HG02884 (cell line): ENCODE measurements around the gene HS3ST3A1.

Source experiments
- ATAC-seq: cut with Tn5 transposase; IDR thresholded peaks from one replicate; pipeline ENCODE4 v1.9.1; 2021; ENCODE audit warnings: mild to moderate bottlenecking, moderate library complexity; ENCODE audit not compliant: unreplicated experiment

Gene HS3ST3A1

DNA sequence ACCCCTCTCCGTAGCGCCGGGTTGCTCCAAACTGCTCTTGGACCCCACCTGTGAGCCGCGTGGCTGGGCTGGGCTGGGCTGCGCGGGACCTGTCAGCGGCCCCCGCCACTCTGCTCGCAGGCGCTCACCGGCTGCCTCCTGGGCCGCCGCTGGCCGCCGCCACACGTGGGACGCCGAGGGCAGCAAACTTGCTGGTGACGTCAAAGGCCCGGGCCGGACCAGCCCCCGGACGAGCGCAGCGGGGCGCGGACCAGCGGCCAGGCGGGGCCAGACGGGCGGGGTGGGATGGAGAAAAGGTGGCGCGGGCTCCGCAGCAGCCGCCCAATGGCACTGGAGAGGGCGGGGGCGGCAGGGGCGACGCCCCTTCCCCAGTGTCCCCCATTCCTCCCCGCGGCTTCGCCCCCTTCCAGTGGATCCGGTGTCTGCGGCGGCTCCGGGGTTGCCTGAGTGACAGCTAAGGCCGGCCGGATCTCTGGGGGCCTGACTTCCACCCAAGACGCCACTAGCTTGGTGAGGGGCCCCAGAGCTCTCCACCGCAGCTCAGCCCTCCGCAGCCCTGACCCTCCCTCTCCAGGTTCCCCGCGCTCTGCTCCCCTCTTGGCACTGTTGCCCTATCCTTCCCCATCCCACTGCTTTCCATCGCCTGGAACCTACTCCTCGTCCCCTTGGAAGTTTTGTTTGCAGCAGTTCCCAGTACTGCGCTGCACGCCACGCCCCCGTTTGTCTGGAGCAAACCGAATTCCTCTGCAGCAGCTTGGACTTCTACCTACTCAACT lies at the start of gene HS3ST3A1:
TSS of gene HS3ST3A1 (minus strand) at position 154 of the 776 bp plus-strand sequence. CDS start 800 bp downstream, outside the sequence.
- no peak for ATAC-seq

DNA sequence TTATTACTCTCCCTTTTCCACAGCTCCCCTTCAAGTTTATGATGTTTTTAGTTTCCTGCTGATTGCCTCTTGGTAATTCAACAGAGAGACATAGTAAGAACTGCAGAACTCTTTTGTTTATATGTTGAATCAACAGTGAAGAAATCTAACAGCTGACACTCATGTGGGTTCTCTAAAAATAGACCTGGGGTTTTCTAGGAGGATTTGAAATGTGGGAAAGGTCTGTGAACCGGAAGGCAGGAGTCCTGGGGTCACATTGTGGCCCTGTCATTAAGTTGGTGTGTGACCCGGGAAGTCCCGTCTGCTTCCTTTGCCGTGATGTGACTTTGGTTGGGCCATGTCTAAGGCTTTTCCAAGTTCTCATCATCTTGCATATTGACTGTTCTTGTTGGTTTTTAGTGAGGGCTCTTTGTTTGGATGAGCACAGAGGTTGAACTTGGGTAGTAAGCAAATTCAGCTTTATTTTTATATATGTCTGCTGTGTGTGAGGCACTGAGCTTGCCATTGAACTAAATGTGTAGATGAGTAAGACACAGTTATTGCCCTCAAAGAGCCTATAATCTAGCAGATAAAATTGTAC lies 48.5 kb upstream of the HS3ST3A1 start:
- no peak for ATAC-seq

DNA sequence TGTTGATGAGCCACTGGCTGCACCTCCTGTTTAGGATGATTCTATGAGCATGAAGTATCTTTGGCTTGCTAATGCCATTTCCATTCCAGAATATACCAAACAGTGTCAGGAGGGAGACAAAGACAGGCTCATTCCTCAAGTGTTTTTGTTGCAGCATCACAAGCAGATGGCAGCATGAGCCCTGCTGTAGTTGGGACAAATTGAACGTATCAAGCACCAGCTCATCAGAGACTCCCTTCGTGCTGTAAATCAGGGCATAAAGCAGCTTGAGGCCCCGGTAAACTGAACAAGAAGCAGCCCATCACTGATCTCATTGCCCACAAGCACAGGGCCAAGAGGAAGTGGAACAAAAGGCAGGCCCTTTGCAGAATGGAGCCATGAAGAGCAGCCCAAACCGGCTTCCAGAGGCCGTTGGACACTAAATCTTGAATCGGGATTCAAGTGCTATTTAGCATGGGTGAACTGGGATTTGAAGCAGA lies 45.9 kb upstream of the HS3ST3A1 start:
- no peak for ATAC-seq

DNA sequence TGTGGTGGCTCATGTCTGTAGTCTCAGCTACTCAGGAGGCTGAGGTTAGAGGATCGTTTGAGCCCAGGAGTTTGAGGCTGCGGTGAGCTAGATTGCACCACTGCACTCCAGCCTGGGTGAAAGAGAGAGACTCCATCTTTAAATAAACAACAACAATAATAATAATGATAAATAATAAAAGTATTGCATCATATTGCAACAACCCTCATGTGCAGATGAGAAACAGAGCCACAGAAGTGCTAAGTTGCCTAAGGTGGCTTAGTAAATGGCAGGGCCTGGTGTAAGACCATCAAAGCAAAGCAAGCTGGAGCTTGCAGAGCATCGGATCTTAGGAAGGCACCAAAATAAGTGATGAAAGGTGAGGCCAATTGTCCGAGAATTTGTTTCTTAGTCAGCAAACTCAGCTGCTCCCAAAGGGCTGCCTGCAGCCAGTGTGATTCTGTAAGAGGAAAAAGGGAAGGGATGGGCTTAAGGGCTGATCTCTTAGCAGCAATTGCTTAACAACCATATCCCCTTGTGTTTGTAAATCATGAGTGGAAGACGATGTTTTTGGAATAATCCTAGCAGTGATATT lies 45.3 kb upstream of the HS3ST3A1 start:
- ATAC-seq = no peak

DNA sequence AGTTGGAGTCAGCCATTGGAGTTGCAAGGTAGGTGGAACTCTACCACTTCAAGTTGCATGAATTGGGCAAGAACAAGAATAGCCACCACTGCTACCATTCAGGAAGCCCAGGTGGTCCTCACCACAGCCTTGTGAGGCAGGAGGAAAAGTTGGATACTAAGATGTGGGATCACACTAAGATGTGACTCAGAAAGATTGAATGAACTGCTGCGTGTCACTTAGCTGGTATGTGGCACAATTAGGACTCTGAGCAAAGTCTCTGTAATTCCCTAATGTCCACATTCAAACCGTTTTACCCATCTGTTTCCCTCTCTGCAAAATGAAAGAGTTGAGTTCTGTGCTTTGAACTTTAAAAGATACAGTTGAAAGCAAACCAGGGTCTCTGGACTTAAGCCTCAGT lies 44.7 kb upstream of the HS3ST3A1 start:
- no peak for ATAC-seq

DNA sequence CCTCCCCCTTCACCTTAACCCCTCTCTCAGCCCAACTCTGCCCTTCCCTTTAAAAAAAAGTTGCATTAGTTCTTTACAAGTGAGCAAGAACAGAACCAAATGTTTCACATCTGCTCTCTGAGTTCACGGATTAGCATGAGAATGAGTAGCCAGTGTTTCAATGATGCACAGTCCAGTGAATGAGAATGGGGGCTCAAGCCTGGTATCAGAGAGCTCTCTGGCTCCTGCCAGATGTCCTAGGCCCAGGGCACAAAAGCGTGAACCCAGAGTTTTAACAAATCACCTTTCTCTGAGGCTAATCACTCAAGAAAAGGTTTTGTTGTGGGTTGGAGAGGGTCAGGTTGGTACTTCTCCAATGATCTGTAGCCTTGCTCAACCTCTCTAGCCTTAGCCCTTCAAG lies 41.5 kb upstream of the HS3ST3A1 start:
- no peak for ATAC-seq

DNA sequence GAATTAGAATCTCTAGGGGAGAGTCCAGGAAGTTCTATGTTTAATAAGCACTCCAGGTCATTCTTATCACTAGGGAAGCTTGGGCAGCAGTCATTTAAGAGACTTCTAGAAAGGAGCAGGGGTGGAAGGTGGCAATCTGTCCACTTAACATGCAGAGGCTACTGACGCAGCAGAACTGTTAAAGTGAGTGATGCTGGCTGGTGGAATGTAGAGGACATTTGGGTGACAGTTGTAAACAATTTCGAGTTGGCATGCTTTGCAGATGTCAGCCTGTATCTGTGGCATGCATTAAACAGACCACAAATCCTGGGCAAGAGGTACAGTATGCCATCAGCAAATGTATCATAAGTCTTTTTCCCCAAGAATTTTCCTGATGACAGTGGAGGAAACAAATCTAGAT lies 40.5 kb upstream of the HS3ST3A1 start:
- no peak for ATAC-seq

DNA sequence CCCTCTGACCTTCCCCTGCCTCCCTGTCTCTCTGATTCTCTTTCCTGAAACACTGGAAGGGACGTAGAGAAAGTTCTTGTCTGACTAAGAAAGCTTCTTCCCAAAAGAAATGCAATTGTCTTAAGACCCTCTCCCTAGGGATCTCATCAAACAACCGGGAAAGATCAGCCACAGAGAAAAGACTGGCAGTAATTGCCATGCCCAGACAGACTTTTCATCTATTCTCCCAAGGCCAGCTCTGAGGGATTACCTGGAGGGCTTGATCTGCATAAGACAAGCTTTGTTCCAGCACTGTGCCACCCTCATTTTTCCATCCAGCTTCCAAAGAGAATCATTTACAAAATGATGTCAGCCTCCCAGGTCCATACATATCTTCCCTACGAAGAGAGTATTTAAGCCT lies 38.8 kb upstream of the HS3ST3A1 start:
- ATAC-seq = no peak

DNA sequence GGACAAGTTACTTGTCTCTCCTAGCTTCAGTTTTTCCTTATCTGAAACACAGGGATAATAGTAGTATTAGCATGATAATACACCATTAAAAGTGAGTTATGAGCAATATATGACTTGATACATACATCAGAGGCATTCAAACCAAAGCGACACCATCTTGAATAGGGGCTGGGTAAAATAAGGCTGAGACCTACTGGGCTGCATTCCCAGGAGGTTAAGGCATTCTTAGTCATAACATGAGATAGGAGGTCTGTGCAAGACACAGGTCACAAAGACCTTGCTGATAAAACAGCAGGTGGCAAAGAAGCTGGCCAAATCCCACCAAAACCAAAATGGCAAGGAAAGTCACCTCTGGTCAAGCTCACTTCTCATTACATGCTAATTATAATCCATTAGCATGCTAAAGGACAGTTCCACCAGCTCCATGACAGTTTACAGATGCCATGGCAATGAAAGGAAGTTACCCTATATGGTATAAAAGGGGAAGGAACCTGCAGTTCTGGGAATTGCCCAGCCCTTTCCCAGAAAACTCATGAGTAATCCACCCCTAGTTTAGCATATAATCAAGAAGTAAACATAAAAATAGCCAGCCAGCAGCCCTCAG lies 37.2 kb upstream of the HS3ST3A1 start:
- no peak for ATAC-seq

DNA sequence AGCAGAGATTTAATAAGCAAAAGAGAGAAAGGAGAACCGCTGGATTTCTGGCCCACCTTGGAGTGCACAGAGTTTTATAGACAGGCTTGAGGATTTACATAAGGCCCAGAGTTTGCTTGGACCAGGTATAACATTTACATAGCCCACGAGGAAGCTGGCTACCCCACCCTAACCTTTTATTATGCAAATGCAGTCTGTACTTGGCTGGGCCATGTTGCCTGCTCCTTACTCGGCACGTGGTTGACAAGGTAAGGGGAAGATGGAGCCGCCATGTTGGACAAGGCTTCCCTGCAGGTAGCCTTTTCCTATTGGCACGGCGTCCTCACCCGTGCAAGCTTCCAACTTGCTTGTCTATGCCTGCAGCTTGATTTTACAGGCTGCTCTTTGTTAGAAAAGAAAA lies 35.2 kb upstream of the HS3ST3A1 start:
- no peak for ATAC-seq

DNA sequence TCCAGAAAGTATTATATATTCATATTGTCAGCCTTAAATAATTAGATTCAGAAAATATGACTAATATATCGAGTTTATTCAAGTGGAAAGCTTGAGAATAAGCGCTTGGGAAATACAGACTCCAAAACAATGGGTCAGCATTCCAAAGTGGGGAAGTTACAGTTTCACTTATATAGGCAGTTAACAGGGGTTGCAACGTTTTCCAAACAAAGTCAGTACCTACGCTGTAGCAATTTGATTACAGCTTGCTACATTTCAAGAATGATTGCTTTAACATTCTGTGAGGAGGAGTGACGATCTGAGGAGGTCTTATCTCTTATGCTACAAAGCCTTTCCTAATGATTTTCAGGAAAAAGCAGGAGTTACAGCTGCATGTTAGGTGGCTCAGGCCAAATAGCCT lies 34.2 kb upstream of the HS3ST3A1 start:
- ATAC-seq = no peak

DNA sequence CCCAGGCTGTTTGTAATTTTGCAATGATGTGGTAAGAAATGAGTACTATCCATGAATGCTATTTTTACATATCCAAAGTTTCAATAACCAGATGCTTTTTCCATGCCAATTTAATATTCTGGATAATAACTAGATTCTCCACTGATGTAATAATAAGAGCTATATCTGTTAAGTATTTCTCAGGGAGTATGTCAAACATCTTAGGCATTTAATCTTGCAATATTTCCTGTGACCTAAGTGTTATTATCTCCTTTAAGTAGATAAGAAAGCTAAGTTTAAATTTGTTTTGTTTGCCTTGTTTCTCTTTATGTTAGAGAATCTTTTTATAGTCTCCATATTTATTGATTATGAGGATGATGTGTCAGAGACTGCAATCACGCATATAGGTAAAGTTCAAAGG lies 32.3 kb upstream of the HS3ST3A1 start:
- no peak for ATAC-seq

DNA sequence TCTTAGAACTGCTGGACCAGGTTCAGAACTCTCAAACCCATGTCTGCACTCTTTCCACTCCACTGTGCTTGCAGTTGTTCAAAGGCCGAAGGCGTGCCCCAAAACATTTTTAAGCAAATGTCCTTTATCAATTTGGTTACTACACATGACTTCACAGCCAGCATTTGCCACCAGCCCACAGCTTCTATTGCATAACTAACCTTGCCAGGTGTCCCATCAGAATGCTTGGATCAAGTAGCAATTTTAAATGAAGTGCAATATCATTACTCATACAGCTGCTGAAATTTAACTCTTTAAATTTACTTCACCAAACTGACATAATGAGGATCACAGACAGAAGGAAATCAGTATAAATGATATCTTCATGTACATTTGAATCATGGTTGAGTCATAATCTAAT lies 29.8 kb upstream of the HS3ST3A1 start:
- no peak for ATAC-seq

DNA sequence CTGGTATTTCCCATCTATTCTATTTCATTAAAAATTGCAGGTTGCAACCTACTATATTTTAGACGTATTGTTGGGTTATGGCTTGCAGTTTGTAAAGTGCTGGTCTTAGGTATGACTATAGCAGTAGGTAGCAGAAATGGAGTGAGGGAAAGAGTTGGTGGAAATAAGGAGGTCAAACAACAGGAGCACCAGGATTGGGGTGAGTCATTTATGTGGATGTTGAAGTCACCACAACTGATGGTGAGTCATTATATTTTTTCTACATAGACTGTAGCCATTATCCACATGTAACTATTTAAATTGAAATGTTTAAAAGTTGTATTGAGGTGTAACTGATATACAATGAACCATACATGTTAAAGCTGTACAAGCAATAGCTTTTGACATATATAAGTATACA lies 25.0 kb upstream of the HS3ST3A1 start:
- no peak for ATAC-seq

DNA sequence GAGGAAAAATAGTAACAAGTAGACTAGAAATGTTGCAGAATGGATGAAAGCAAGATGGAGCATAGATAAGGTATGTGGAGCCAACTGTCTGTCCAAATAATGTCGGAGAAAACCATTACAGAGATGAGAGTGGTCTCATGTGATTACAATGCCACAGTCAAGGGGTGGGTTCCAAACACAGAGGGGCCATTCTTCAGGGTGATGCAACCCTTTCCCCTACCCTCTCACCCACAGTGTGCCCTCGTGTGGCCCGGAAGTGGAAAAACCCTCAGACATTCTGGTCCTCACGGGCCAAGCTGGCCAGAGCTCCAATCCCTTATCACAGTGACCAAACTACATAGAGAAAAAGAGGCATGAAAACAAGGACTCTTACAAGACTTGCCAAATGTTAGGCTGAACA lies 17.7 kb upstream of the HS3ST3A1 start:
- no peak for ATAC-seq

DNA sequence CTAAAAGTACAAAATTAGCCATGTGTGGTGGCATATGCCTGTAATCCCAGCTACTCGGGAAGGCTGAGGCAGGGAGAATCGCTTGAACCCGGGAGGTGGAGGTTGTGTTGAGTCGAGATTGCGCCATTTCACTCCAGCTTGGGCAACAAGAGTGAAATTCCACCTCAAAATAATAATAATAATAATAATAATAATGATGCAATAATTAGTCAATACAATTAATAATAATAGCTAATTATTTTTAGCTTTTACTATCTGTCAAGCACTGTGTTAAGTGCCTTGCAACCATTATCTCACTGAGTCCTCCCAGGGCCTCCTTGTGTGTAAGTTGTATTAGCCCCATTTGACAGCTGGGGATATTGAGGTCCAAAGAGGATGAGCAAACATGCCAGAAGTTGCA lies 14.3 kb upstream of the HS3ST3A1 start:
- ATAC-seq = no peak

DNA sequence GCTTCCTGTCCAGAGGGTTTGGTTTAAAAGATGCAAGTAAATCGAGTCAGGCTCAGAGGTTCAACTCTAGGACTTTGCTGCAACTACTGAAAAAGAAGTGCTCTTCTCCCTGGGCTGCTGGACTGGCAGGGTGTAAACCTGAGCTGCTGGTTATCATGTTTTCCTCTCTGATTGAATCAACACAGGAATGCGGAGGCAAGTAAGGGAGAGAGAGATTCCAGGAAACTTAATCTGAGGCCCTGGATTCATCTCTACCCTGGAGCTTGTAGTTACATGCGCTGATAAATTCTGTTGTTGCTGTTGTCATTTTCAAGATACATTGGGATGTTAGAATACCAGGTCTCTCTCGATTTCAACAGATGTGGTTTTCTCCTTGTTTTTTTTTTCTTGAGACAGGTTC lies 8.2 kb upstream of the HS3ST3A1 start:
- no peak for ATAC-seq

DNA sequence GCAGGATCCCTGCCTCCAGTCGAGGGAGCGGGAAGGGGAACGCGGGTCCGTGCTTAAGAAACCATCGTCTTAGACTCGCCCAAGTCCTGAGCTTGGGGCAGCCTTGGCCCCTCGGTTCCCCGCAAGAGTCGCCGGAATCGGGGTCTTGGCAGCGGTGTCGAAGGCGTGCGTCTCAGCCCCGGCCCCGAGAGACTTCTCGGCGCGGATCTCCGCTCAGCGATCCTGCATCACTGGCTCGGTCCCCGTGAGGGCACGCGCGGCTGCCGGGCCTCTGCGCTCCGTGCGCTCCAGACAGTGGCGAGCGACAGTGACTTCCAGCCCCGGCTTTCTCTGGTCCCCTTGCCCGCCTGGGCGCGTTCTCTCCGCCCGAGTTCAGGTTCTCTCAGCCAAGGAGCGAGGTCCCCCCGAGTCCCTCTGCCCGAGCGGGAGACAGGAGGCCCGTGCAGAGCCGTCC lies 380 bp downstream of the HS3ST3A1 start:
- ATAC-seq = no peak

DNA sequence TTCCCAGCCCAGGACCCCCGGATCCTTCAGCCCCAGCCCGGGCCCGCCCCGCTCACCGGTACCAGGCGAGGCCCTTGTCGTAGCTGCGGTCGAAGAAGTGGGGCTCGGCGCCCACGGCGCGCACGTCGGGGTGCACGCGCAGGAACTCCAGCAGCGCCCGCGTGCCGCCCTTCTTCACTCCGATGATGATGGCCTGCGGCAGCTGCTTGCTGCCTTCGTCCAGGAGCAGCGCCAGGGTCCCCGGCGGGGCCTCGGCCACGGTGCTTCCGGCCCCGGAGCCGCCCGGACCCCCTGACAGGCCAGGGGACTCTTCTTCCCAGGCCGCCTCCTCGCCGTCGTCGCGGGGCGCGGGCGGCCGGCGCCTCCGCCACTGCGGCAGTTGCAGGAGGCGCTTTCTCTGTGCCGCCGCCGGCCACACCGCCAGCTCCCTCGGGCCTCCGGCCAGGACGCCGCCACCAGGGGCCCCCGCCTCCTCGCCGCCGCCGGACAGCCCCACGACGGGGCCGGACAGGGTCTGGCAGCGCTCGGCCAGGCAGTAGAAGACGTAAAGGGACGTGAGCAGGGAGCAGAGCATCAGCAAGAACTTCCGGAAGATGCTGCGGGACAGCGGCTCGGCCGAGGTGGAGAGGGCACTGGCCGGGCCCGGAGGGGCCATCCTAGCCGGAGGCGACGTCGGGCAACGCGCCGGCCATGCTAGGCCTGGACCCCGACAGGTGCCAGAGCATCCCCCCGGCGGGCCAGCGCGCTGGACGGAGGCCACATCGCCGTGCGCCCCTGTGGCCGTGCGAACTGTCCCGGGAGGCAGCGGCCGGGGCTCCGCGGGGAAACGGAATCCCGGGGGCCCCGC lies 1.0 kb downstream of the HS3ST3A1 start:
- ATAC-seq = no peak

DNA sequence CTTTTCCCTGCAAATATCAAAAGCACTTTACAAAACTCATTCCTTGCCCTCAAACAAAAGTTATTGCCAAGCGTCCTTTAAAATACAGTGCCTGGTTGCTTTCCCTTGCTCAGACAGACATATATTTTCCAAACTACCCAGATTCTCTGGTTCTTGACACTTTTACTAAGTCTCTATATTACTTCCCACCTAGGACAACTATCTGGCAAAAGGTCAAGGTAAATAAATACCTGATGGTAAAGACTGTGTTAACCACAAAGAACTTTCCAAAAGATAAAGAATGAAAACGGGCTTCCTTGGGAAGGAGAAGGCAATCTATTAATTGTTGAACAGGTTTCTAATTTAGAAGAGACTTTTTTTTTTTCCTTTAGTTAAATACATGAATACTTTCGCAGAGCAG lies 1.9 kb downstream of the HS3ST3A1 start:
- ATAC-seq = no peak

DNA sequence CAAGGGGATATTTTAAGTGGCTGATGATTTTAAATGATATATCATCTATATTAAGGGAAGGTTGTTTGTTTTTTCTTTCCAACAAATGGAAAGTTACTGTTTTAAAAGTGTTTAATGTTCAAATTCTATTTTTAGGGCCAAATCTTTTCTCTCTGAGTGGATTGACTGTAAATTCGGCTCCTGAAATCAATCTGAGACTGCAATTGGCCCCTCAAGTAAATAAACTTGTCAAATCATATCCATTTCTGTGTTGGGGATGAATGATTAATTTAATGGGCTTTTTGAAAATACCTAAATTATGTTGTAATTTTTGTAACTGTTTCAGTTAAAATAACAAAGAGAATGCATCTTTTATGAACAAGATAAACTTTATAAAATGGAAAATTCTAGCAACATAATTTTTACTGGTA lies 2.6 kb downstream of the HS3ST3A1 start:
- ATAC-seq = no peak
